OCI-LY1 (cell line): ENCODE measurements around the gene LUZP1.

Source experiments
- H2AFZ ChIP-seq: fragments of 200-600 bp; sonication (generic), shearing (Covaris generic); 2 replicates; pipeline ENCODE4 v1.6.0; 2014; ENCODE audit warnings: antibody characterized with exemption, mild to moderate bottlenecking, low read length
- H3F3A ChIP-seq: fragments of 200-600 bp; sonication (generic), shearing (Covaris generic); 2 replicates; pipeline ENCODE4 v1.6.0; 2014; ENCODE audit warnings: mild to moderate bottlenecking, antibody characterized with exemption, low read length, moderate library complexity; ENCODE audit not compliant: insufficient read depth
- H3K27ac ChIP-seq: fragments of 200-600 bp; sonication (generic); 2 replicates; pipeline ENCODE4 v1.5.1; 2014; ENCODE audit warnings: low read length, mixed run types, mild to moderate bottlenecking, low read depth; ENCODE audit not compliant: poor library complexity, severe bottlenecking
- H3K27me3 ChIP-seq: fragments of 200-600 bp; sonication (generic); 2 replicates; pipeline ENCODE4 v1.6.0; 2014; ENCODE audit warnings: antibody characterized with exemption, mild to moderate bottlenecking, low read length, moderate library complexity; ENCODE audit not compliant: insufficient read depth
- H3K36me3 ChIP-seq: fragments of 200-600 bp; sonication (generic); 2 replicates; pipeline ENCODE4 v1.6.1; 2014; ENCODE audit warnings: mild to moderate bottlenecking, antibody characterized with exemption, low read length, moderate library complexity, mixed read lengths; ENCODE audit not compliant: insufficient read depth
- H3K4me1 ChIP-seq: fragments of 200-600 bp; sonication (generic); 2 replicates; pipeline ENCODE4 v1.5.1; 2014; ENCODE audit warnings: mild to moderate bottlenecking, low read length, moderate library complexity; ENCODE audit not compliant: insufficient read depth, severe bottlenecking
- H3K4me2 ChIP-seq: fragments of 200-600 bp; sonication (generic), shearing (Covaris generic); 2 replicates; pipeline ENCODE4 v1.6.1; 2014; ENCODE audit warnings: low read length
- H3K4me3 ChIP-seq: fragments of 200-600 bp; sonication (generic); 2 replicates; pipeline ENCODE4 v1.5.1; 2014; ENCODE audit warnings: low read length, low read depth, mild to moderate bottlenecking, mixed read lengths; ENCODE audit not compliant: poor library complexity, severe bottlenecking
- H3K79me2 ChIP-seq: fragments of 200-600 bp; shearing (Covaris generic); 2 replicates; pipeline ENCODE4 v1.6.1; 2016; ENCODE audit warnings: mixed run types, low read length, mixed read lengths; ENCODE audit not compliant: insufficient read depth
- H3K9ac ChIP-seq: fragments of 200-600 bp; sonication (generic), shearing (Covaris generic); 2 replicates; pipeline ENCODE4 v1.6.1; 2014; ENCODE audit warnings: mild to moderate bottlenecking, low read length, mixed read lengths
- H3K9me2 ChIP-seq: fragments of 200-600 bp; sonication (generic), shearing (Covaris generic); 2 replicates; pipeline ENCODE4 v1.6.1; 2014; ENCODE audit warnings: low read depth, mild to moderate bottlenecking, low read length, mixed read lengths
- H3K9me3 ChIP-seq: fragments of 200-600 bp; shearing (Covaris generic); 2 replicates; pipeline ENCODE4 v1.6.1; 2014; ENCODE audit warnings: low read length, mixed read lengths
- H4K20me1 ChIP-seq: fragments of 200-600 bp; sonication (generic), shearing (Covaris generic); 2 replicates; pipeline ENCODE4 v1.6.0; 2016; ENCODE audit warnings: mild to moderate bottlenecking, low read length; ENCODE audit not compliant: insufficient read depth
- EZH2 ChIP-seq: fragments of 200-600 bp; sonication (generic), shearing (Covaris generic); IDR thresholded peaks from 2 replicates; pipeline ENCODE4 v1.8.0; 2017; ENCODE audit warnings: borderline replicate concordance, mixed run types, mild to moderate bottlenecking, antibody characterized with exemption, low read length, moderate library complexity, mixed read lengths
- TF ChIP-seq, protein P1 (sequence below): fragments of 200-600 bp; sonication (generic), shearing (Covaris generic); IDR thresholded peaks from 2 replicates; pipeline ENCODE4 v1.5.1; 2017; ENCODE audit warnings: mild to moderate bottlenecking, antibody characterized with exemption, low read length, moderate library complexity, mixed read lengths

LUZP1 gene

DNA sequence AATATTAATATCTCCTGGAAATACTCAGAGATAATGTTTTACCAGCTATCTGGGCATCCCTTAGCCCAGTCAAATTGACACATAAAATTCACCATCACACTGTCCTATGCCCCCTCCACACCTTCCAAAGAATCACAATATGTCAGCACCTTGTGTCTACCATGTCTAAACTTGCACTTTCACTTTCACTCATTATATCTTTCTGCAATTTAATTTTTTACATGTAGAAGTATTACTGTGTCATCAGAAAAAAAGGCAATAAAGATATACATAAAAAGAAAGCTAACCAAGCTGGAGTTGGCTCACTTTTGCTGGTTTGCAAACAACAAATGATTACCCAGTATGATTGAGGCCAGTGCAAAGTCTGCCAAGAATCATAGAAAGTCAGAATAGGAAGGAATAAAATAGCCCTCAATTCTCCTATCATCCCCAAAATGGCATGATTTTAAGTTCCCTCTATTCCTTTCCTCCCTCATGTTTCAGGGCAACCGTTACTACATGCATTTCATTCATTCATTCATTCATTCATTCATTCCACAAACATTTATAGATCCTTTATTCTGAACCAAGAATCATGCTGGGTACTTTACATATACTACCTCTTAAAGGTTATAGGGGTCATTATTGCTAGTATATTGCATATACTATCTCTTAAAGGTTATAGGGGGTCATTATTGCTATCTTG, 5.9 kb upstream of the LUZP1 start:
- Histone ChIP-seq H3K4me2 (no peak overlapping the region), H3K4me3 (no peak overlapping the region), H2AFZ (no peak overlapping the region), H3K9me2 (no peaks in the 10 kb centered on the region), H4K20me1 (no peaks in the 10 kb centered on the region), H3K27me3 (peaks cover 3% of the 10 kb centered on the region; the same call in 1 of the 2 replicates), H3K9ac (no peak overlapping the region), H3K36me3 (no peaks in the 10 kb centered on the region), H3K79me2 (no peaks in the 10 kb centered on the region), H3K27ac (no peak overlapping the region), H3K4me1 (peaks cover 11% of the 10 kb centered on the region), H3F3A (no peaks in the 10 kb centered on the region), H3K9me3 (no peaks in the 10 kb centered on the region)
- TF ChIP-seq, protein P1, sequence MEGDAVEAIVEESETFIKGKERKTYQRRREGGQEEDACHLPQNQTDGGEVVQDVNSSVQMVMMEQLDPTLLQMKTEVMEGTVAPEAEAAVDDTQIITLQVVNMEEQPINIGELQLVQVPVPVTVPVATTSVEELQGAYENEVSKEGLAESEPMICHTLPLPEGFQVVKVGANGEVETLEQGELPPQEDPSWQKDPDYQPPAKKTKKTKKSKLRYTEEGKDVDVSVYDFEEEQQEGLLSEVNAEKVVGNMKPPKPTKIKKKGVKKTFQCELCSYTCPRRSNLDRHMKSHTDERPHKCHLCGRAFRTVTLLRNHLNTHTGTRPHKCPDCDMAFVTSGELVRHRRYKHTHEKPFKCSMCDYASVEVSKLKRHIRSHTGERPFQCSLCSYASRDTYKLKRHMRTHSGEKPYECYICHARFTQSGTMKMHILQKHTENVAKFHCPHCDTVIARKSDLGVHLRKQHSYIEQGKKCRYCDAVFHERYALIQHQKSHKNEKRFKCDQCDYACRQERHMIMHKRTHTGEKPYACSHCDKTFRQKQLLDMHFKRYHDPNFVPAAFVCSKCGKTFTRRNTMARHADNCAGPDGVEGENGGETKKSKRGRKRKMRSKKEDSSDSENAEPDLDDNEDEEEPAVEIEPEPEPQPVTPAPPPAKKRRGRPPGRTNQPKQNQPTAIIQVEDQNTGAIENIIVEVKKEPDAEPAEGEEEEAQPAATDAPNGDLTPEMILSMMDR, result no peak
- no peak for TF ChIP-seq EZH2

DNA sequence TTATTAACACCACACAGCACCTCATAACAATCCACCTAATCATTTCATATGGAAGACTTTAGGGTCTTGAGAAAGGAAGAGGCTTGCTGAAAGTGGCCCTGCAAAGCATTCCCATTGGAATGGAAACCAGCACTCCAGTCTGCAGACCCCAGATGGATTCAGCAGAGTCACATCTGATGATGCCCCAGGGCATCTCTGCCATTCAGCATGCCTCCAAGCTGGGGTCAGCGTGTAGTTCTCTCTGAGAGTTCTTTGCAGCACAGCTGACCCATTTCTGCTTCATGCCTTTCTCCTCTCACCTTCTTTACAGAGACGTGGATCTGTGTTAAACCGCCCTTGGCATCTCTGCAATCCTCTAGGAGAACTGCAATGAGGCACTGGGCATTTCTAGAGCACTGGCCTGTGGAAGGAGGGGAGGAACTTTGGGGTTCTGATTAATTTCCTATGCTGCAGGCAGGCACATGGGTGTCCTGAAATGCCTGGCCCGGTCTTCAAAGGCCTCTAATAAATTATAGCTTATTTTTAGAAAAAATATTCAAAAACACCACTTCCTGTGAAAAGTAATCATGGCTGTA, 2.6 kb upstream of the LUZP1 start:
- no peaks in the 10 kb centered on the region for H4K20me1 ChIP-seq
- H3K79me2 ChIP-seq, result no peaks in the 10 kb centered on the region
- no peak overlapping the region for H2AFZ ChIP-seq
- H3K4me1 ChIP-seq, result peaks cover 4% of the 10 kb centered on the region
- no peaks in the 10 kb centered on the region for H3F3A ChIP-seq
- no peak overlapping the region for H3K27ac ChIP-seq
- H3K9ac ChIP-seq, result no peak overlapping the region
- TF ChIP-seq EZH2, result no peak
- TF ChIP-seq, protein P1, result no peak
- H3K4me3 ChIP-seq, result no peak overlapping the region
- no peak overlapping the region for H3K4me2 ChIP-seq
- no peaks in the 10 kb centered on the region for H3K9me2 ChIP-seq
- no peaks in the 10 kb centered on the region for H3K27me3 ChIP-seq
- H3K9me3 ChIP-seq, result no peaks in the 10 kb centered on the region
- H3K36me3 ChIP-seq, result no peaks in the 10 kb centered on the region

DNA sequence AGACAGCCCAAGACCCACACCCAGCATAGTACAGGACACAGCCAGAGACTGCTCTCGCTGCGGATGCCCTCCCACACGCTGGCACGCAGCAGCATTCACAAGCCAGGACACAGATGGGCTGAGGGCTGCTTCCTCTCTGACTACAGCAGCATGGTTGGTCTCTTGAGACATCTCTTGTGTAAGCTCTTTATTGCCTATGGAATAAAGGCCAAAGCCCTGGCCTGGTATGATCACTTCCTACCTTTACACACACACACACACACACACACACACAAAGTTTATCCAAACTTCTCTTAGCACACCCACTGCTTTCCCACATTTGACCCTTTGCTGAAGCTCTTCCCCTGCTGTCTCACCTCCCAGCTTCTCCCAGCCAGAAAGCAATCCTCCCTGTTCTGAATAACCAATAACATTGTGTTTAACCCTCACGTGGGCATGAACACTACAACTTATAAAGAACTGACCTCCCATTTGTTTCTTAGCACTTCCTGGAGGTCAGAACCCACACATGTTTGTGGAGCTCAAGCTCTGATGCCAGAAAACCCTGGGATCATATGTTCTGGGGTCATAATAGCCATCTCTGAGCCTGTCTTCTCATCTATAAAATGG, 1.2 kb upstream of the LUZP1 start:
- Histone ChIP-seq H3K27ac (no peak overlapping the region), H3K27me3 (no peaks in the 10 kb centered on the region), H3K4me2 (no peak overlapping the region), H3K9me2 (no peaks in the 10 kb centered on the region), H3K36me3 (no peaks in the 10 kb centered on the region), H3K9me3 (no peaks in the 10 kb centered on the region), H3K4me3 (no peak overlapping the region), H2AFZ (no peak overlapping the region), H3K79me2 (no peaks in the 10 kb centered on the region), H4K20me1 (no peaks in the 10 kb centered on the region), H3K4me1 (peaks cover 4% of the 10 kb centered on the region), H3K9ac (no peak overlapping the region), H3F3A (no peaks in the 10 kb centered on the region)
- no peak for TF ChIP-seq EZH2
- TF ChIP-seq, protein P1, result no peak
